HG03442 (cell line): Measurements from ENCODE around the gene NTSR2.

Experiments
- ATAC-seq: cut with Tn5 transposase; IDR thresholded peaks from one replicate; pipeline ENCODE4 v1.9.1; 2021; ENCODE audit warnings: mild to moderate bottlenecking, moderate library complexity; ENCODE audit not compliant: unreplicated experiment

The NTSR2 gene

GRCh38 chr2:11669454-11670291, at the start of gene NTSR2:
TSS of gene NTSR2 (minus strand) at chr2:11670195. CDS start at chr2:11670129, 66 bp downstream.
- no peak for ATAC-seq

- no peak for ATAC-seq
Measured at GRCh38 chr2:11719230-11719977, 49.4 kb upstream of the NTSR2 start.

- ATAC-seq, result no peak
Measured at GRCh38 chr2:11718606-11719005, 48.6 kb upstream of the NTSR2 start.

GRCh38 chr2:11717623-11718022, 47.6 kb upstream of the NTSR2 start:
- ATAC-seq, result no peak

- no peak for ATAC-seq
Measured at GRCh38 chr2:11716689-11717321, 46.8 kb upstream of the NTSR2 start.

- no peak for ATAC-seq
Measured at GRCh38 chr2:11715987-11716652, 46.1 kb upstream of the NTSR2 start.

GRCh38 chr2:11713815-11714214, 43.8 kb upstream of the NTSR2 start:
- no peak for ATAC-seq

- ATAC-seq, result no peak
Measured at GRCh38 chr2:11712866-11713265, 42.9 kb upstream of the NTSR2 start.

- no peak for ATAC-seq
Measured at GRCh38 chr2:11711751-11712150, 41.8 kb upstream of the NTSR2 start.

- no peak for ATAC-seq
Measured at GRCh38 chr2:11711354-11711716, 41.3 kb upstream of the NTSR2 start.

GRCh38 chr2:11710632-11711353, 40.8 kb upstream of the NTSR2 start:
- no peak for ATAC-seq

- ATAC-seq, result no peak
Measured at GRCh38 chr2:11710210-11710609, 40.2 kb upstream of the NTSR2 start.

GRCh38 chr2:11709293-11709692, 39.3 kb upstream of the NTSR2 start:
- no peak for ATAC-seq

GRCh38 chr2:11708106-11708505, 38.1 kb upstream of the NTSR2 start:
- no peak for ATAC-seq

- no peak for ATAC-seq
Measured at GRCh38 chr2:11705711-11706110, 35.7 kb upstream of the NTSR2 start.

GRCh38 chr2:11705063-11705462, 35.1 kb upstream of the NTSR2 start:
- ATAC-seq, result no peak

- ATAC-seq, result no peak
Measured at GRCh38 chr2:11703700-11704099, 33.7 kb upstream of the NTSR2 start.

- ATAC-seq, result no peak
Measured at GRCh38 chr2:11702946-11703345, 33.0 kb upstream of the NTSR2 start.

- ATAC-seq, result no peak
Measured at GRCh38 chr2:11701751-11702301, 31.8 kb upstream of the NTSR2 start.

GRCh38 chr2:11701206-11701605, 31.2 kb upstream of the NTSR2 start:
- no peak for ATAC-seq
